NCI-H446 (cell line): ENCODE data around the gene SYT6.

Experiments
- DNase-seq, 2 experiments: peaks; one replicate each; lab custom pipeline; 2025; lab: John Stamatoyannopoulos, UW

SYT6 gene

GRCh38 chr1:114118351-114118990 lies 35.2 kb downstream of the SYT6 start:
- DNase-seq = no peak

- DNase-seq = no peak
Observed at GRCh38 chr1:114117654-114118053, 36.0 kb downstream of the SYT6 start.

- DNase-seq = no peak
Observed at GRCh38 chr1:114116086-114116485, 37.6 kb downstream of the SYT6 start.

- DNase-seq = no peak
Observed at GRCh38 chr1:114114185-114115094, 39.2 kb downstream of the SYT6 start.

GRCh38 chr1:114113411-114114184 lies 40.1 kb downstream of the SYT6 start:
- DNase-seq = no peak

- DNase-seq = no peak
Observed at GRCh38 chr1:114112775-114113174, 40.9 kb downstream of the SYT6 start.

- DNase-seq = peak in 1 of 2 experiments; percentile 35
Observed at GRCh38 chr1:114111731-114112641, 41.7 kb downstream of the SYT6 start.

GRCh38 chr1:114109981-114110380 lies 43.7 kb downstream of the SYT6 start:
- no peak for DNase-seq

GRCh38 chr1:114108751-114109255 lies 44.9 kb downstream of the SYT6 start:
- no peak for DNase-seq

- peak in 1 of 2 experiments; percentile 20 for DNase-seq
Observed at GRCh38 chr1:114107474-114108435, 45.9 kb downstream of the SYT6 start.

GRCh38 chr1:114105421-114105979 lies 48.2 kb downstream of the SYT6 start:
- DNase-seq = peak; percentile 12 to 60

GRCh38 chr1:114104949-114105348 lies 48.7 kb downstream of the SYT6 start:
- DNase-seq = no peak

GRCh38 chr1:114103992-114104391 lies 49.7 kb downstream of the SYT6 start:
- no peak for DNase-seq

GRCh38 chr1:114102136-114102535 lies 51.5 kb downstream of the SYT6 start:
- no peak for DNase-seq

GRCh38 chr1:114100148-114100547 lies 53.5 kb downstream of the SYT6 start:
- DNase-seq = no peak

GRCh38 chr1:114099268-114099667 lies 54.4 kb downstream of the SYT6 start:
- DNase-seq = no peak

GRCh38 chr1:114097109-114097508 lies 56.6 kb downstream of the SYT6 start:
- no peak for DNase-seq

- DNase-seq = no peak
Observed at GRCh38 chr1:114094675-114095074, 59.0 kb downstream of the SYT6 start.

GRCh38 chr1:114094363-114094634 lies 59.4 kb downstream of the SYT6 start:
- DNase-seq = no peak
